T-helper 17 cell (primary cell): Measurements from ENCODE around the gene CCDC82. TPM values are rescaled to one million over a fixed set of nuclear protein-coding genes. Genes with fewer than 3 reads are reported as not detected.
A peak's percentile ranks its signal among the peaks of the same experiment; 100 is the strongest.

Experiments used
- ATAC-seq: fragments of 150-1000 bp; cut with Tn5 transposase; 2 replicates; pipeline ENCODE4 v1.10.0; 2021; ENCODE audit warnings: mild to moderate bottlenecking, moderate library complexity
- DNase-seq, 3 donors: peaks; one replicate each; pipeline versions ENCODE4 v3.0.0 to v3.0.0-alpha.2; 2020 to 2021
- H3K9me3 ChIP-seq: one replicate; pipeline ENCODE4 v1.7.0; 2013; ENCODE audit warnings: low read length, mild to moderate bottlenecking; ENCODE audit not compliant: control insufficient read depth, poor library complexity, severe bottlenecking
- H3K27ac Mint-ChIP-seq: one replicate; pipeline ENCODE4 v1.8.0; 2022; ENCODE audit warnings: mild to moderate bottlenecking, moderate library complexity, mixed read lengths
- H3K27me3 Mint-ChIP-seq: one replicate; pipeline ENCODE4 v1.8.0; 2022; ENCODE audit warnings: mixed read lengths
- H3K36me3 Mint-ChIP-seq: one replicate; pipeline ENCODE4 v1.8.0; 2022; ENCODE audit warnings: low read depth, mixed read lengths
- H3K4me1 Mint-ChIP-seq: one replicate; pipeline ENCODE4 v1.8.0; 2022; ENCODE audit warnings: mild to moderate bottlenecking, mixed read lengths
- H3K4me3 Mint-ChIP-seq: one replicate; pipeline ENCODE4 v1.8.0; 2022; ENCODE audit warnings: mild to moderate bottlenecking, moderate library complexity, mixed read lengths
- total RNA-seq, 4 donors: library from RNA in 2 of 4; stranded (reverse) in 2 of 4; gene quantifications; one replicate each; pipeline ENCODE4 v1.2.3 and lab custom pipeline; 2022 to 2026

Gene CCDC82
- total RNA-seq, 2 donors from 2014 or later = 22.2 to 24.1 TPM

DNA sequence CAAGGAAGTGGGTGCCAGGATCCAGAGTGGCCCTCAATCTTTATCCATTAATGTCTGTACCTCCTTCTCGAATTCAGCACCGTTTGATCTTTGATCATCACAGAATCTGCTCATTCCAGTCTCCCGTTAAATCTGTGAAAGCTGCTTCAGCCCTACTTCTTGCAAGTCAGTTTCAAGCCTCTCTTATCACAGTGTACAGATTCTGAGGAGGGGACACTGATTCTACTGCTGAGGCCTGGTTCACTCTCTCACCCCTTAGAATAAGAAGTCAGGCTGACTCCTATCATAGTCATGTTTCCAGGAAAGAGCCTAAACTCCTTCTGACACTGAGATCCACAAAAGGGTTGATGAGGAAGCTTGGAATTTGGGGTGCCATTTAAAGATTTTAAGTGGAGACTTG is 85.7 kb downstream of the CCDC82 start:
- Mint-ChIP-seq H3K27me3 (no peaks in the 10 kb centered on the region), H3K36me3 (peaks cover 5% of the 10 kb centered on the region), H3K4me3 (no peak overlapping the region), H3K27ac (peak overlapping the region; percentile 11), H3K4me1 (peaks cover 34% of the 10 kb centered on the region)
- no peak for ATAC-seq
- no peak for DNase-seq
- H3K9me3 ChIP-seq = no peaks in the 10 kb centered on the region

- Mint-ChIP-seq H3K4me1 (peaks cover 38% of the 10 kb centered on the region), H3K27ac (no peak overlapping the region)
Measured at GRCh38 chr11:96303064-96303463, 86.6 kb downstream of the CCDC82 start.

More at GRCh38 chr11:96303064-96303463, 86.6 kb downstream of the CCDC82 start:
- ATAC-seq (no peak), DNase-seq (no peak)
- no peaks in the 10 kb centered on the region for H3K9me3 ChIP-seq
- Mint-ChIP-seq H3K4me3 (no peak overlapping the region), H3K27me3 (no peaks in the 10 kb centered on the region), H3K36me3 (peaks cover 7% of the 10 kb centered on the region)

Other genes with a start within 250 kb of the CCDC82 start
- gene MAML2, start 46.7 kb downstream of the CCDC82 start, total RNA-seq = 10 to 100 TPM; 29.2 to 34.9 TPM
- 1 to 10 TPM; 3.7 to 4.7 TPM for gene JRKL, start 101 bp upstream of the CCDC82 start, total RNA-seq